Stimulated activated CD8-positive, alpha-beta memory T cell treated with anti-CD3 and anti-CD28 coated beads, Interleukin-15, amount 100 ng/mL, for 4 hours (primary cell): ENCODE measurements around the gene AQP6.
A peak's percentile ranks its signal among the peaks of the same experiment; 100 is the strongest.
"Not testable (repeated sequence)": the region's sequence is repeated elsewhere in the genome, so short reads cannot be mapped to it uniquely, and the experiment has no call there.

Experiments
- DNase-seq, 2 donors: peaks; one replicate each; pipeline ENCODE4 v3.0.0-alpha.2; 2020; ENCODE audit warnings: low read depth in 2 of 2

The AQP6 gene

DNA sequence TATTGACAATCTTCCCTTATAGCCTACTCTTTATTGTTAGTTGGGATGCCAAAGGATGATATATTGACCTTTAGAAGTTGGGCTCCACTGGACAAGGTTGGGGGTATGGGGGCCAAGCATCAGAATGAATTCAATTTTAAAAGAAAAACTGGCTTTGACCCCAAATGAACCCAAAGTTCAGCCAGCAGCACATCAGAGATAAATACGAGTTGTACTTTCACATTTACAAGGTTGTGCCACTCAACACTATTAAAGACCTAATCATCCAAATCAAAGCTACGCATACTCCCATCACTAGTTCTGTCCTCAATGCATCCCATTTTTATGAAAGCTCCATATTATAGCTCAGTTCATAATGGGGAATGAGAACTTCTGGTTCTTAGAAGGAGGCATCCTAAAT is 16.7 kb downstream of the AQP6 start:
- not testable (repeated sequence) for DNase-seq

DNA sequence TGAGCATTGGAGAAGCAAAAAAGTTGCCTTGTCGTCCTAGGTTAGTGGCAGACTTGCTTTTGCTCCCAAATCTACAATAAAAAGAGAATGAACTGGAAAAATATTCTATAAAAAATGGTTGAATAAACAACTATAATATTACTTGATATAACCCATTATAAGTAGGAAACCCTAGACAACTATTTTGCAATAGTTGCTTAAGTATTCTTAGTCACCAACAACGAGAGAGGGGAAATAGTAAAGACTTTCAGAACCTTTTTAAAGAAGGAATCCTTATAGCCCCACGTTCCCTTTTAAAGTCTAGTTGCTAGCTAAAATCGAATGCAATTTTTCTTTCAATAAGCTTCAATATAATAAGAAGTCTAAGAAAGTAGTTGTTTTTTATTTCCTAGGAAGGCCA is 17.5 kb downstream of the AQP6 start:
- no peak for DNase-seq

DNA sequence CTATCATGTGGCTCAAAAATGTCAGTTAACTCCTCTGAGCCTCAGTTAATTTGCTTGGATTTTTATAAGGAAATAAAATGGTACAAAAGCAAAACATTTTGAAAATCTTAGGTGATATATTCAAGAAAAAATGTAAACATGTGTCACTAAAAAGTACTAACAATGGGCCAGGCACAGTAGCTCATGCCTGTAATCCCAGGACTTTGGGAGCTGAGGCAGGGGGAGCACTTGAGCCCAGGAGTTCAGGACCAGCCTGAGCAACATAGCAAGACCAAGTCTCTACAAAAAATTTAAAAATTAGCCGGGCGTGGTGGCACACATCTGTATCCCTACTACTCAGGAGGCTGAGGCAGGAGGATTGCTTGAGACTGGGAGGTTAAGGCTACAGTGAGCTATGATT is 25.7 kb downstream of the AQP6 start:
- no peak for DNase-seq

DNA sequence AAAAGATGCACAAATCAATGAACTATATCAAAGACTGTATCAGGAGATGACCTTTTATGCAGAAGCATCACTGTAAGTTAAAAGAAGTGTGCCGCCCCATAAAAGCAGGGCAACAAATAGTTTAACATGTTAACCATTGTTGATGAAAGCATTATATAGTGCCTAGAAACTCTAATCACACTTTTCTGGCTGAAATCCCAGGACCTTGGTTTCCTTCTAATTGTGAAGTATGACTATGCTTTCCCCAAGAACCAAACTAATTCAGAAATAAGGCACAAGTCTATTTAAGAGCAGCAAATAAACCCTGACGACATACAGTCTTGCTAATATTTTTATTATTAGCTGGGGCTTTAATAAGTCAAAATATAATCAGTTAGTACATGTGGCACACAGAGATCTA is 30.8 kb downstream of the AQP6 start:
- no peak for DNase-seq

DNA sequence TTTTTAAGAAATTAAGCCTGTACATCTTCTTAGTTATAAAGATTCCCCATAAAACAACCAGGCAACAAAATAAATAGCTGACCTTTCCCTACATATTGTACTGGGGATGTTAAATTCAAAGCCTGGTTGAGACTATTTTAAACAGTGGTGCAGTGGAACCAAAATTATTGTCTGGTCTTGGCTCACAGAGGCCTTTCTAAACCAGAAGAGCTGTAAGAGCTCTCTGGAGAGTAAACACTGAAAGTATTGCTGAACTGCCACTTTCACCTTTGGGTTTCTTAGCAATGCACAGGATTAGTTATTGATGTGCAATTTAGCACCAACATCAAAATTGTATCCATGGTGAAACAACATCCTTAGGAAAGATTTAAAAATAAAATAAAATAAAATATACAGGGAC is 31.9 kb downstream of the AQP6 start:
- DNase-seq, result no peak

DNA sequence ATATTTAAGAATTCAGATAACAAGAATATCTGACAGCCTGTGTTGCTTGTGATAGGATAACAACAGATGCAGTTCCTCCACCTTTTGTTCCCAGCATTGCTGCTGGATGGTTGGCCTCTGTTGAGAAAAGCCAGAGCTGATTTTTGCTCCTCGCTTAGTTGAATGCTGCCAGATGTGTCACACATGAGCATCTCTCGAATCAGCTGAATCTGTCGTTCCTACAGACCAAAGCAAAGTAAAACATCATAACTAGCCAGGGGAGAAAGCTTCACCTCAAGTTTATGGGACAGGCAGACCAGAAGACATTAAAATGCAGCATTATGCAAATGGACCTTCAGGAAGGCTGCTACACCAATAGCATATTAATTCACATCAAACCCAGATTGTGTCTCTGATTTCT is 32.4 kb downstream of the AQP6 start:
- DNase-seq, result no peak

DNA sequence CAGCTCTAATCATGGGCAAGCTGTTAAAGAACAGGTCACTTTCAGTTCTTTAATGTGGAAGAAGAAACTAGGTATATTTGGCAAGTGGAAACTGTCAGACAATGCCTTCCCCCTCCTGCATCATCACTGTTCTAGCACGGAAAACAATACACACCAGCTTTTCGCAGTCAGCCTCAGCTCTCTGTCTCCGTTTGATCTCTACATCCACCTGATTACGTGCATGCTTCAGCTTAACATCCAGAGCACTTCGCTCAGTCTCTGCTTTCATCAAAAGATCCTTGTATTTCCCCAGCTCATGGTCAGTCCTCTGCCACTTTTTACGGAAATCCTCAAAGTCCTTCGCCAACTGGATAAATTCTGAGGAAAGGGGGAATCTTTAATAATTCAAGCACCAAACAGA is 33.5 kb downstream of the AQP6 start:
- no peak for DNase-seq

DNA sequence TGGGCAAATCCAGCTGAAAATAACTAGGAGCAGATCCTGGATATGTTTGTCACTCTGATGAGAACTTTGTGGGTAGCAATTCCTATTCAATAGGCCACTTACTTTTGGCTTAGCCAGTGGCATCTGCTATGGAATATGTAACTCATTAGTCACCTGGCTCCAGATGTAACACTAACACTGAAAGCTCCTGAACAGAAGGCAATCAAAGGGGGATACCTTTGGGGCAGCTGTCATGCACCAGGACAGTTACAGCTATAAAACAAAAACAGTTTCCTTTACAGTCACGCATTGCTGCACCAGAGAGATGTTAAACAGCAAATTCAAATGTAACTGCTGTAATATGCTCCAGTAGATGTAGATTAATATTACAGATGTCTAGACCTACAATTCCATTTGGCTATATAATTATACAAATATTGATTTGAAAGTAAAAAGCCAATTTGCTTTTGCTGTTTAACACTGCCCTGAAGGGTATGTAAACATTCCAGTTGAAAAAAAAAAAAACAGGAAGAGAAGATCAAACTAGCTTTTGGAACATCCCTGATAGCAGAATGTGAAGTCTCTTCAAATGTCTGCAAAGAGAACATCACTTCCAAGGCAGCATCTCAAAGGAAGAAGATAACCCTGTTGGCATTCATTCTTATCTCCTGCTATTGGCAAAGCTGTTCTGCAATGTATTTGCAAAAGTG is 34.2 kb downstream of the AQP6 start:
- DNase-seq, result no peak

DNA sequence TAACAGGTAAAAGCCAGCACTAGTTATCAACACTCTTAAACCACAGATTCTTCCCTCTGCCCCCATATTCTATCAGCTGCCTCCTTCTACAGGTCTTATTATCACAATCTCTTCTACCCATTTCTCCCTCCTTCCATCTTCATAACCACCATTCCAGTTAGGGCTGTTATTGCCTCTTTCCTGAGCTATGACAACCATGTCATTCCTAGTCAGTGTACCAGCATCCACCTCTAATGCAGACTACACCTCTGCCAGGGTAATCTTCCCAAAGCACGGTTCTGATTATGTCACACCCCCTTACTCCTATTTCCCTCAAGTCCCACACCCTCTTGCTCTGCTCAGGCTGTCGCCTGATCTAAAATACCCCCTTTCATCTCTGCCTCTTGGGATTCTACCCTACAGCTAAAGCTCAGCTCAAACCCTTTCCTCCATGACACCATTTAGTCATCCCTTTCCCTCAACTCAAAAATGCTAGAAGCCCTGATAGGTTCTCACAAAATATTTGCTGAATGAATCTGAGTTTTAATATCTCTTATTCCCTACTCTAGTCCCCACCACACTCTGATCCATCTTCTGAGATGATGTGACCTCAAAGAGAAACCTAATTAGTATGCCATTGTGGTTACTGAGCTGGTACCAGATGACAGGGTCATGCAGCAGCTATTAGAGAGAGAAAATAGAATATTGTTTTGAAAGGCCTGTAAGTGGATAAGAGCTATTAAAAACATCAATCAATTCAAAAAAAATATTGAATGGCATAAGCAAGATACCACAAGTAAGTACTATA is 40.8 kb downstream of the AQP6 start:
- no peak for DNase-seq

DNA sequence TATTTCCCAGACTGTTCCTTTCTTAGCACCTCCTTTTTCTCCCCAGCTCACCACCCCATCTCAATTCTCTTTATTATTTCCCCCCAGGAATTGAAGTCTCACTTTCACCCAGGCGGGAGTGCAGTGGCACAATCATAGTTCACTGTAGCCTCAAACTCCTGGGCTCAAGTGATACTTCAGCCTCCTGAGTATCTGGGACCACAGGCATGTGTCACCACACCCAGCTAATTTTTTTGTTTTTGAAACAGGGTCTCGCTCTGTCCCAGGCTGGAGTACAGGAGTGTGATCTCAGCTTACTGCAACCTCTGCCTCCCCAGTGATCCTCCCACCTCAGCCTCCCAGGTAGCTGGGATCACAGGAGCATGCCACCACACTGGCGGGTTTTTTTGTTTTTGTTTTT is 41.6 kb downstream of the AQP6 start:
- no peak for DNase-seq

DNA sequence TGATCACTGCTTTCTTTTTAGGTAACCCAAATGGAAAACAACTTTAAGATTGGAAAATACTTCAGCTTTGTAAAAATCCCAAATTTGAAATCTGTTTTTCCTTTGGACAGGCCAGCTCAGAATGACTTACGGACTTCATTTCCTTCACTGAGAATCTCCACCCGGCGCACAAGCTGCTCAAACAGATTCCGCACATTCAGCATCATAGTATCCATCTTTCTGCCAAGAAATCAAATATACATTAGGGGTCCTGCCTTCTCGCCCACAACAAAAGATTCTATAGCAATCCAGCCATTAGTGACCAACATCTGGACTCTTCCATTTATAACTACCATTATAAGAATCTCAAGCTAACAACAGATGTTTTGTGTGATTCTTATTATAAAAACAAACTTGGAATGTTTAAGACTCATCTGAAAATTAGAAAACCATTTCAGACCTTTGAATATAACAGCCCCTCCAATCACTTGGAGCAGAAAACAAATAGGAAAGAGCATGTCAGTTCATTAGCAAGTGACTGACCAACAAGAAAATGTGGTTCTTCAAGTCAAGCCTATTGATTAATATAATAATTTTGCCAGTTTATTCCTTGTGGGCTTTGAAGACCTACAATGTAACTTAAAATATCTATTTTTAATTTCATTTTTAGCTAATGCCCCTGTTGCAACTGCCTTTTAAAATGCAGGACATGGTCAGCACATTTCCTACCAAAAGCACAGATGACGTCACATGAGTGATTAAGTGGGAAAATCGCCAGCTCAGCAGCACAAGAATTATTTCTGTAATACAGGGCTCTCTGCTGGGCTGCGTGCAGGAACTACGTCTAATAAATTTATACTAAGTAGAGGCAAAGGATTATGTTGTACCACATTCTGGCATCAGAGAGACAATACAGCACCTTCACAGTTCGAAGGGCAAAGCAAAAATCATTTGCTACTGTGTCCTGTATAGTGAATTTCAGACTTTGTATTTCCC is 44.0 kb downstream of the AQP6 start:
- no peak for DNase-seq

DNA sequence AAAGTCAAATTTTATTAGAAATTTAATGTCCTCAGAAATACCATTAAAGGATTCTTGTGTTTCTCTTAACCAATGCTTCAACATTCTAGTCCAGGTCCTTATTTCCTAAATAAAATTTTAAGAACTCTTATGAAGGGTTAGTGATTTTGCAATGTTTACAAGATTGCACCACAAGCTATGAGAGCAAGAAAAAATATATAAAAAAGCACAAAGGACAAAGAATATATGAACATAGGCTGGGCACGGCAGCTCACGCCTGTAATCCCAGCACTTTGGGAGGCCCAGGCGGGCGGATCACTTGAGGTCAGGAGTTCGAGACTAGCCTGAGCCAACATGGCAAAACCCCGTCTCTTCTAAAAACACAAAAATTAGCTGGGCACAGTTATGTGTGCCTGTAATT is 44.9 kb downstream of the AQP6 start:
- DNase-seq, result no peak

DNA sequence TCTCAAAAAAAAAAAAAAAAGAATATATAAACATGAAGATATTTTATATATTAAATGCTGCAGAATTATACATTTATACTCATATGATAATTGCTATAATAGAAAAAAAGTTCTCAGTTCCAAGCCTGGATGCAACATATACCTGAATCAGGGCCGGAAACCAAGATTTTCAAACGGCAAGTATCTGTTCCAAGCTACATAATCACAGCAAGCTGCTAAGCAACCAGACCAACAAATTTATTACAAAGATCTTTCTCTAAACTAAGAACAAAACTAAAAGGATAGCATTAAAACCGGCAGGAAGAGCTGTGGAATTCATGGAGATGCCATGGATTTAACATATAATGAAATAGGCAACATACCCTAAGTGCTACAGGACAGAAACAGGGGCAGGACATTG is 45.4 kb downstream of the AQP6 start:
- no peak for DNase-seq

DNA sequence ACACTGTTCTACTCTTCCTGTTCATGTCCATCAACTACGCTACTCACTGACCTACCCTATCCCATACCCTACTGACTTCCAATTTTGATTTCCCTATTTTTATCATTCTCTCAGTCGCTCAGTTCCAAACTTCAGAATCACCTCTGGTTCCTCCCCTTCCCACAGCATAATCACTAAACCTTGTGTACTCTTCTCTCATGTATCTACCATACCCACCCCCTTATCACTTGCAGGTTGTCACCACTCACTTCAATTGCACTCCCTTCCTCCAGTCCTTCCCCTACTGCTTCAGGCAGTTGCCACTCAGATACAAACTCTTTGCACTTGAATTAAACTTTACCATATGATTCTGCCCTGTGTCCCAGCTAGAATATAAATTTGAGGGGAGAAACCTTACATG is 46.2 kb downstream of the AQP6 start:
- no peak for DNase-seq

DNA sequence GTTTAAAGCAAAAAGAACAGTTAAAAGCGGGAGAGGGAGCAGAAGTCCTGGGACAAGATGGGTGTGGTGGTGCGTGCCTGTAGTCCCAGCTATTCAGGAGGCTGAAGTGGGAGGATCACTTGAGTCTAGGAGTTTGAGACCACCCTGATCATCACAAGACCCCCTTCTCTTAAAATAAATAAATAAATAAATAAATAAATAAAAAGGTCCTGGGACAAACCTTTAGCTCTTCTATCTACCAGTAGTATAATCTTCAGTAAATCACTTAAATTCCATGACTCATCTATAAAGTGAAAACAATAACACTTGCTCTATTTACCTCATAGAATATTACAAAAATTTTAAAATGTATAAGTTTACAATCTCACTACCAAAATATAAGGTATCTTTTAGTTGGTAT is 46.8 kb downstream of the AQP6 start:
- no peak for DNase-seq

DNA sequence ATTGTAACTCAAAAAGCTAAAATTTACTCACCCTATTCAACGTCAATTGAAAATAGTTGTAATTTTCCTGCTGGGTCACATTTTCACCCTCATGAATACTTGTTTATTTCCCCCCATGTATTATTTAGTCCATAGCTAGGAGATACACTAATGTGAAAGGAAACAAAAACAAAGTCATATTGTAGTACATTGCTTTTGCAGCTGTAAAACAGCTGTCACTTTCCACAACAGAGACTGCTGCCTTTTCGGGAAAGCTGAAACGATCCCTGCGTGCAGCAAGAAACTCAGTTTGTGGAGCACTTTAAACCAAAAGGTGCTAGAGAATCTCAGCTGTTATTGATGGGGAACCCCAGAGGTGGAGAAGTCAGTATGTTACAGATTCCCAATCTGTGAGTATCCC is 48.3 kb downstream of the AQP6 start:
- no peak for DNase-seq

DNA sequence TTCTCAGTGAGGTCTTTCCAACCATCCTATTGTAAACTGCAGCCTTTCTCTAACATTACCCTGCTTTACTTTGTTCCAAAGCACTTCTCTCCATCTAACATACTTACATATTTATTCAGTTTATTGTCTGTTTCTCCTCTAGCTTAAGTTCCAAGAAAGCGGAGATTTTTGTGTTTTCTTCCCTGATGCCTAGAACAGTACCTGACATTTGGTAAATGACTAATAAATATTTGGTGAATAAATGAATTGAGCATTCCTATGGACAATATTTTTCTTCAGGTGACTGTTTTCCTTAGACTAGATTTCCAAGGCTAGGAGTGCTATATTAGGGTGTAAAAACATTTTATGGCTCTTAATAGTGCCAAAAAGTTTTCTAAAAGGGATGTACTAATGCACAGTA is 50.2 kb downstream of the AQP6 start:
- no peak for DNase-seq

DNA sequence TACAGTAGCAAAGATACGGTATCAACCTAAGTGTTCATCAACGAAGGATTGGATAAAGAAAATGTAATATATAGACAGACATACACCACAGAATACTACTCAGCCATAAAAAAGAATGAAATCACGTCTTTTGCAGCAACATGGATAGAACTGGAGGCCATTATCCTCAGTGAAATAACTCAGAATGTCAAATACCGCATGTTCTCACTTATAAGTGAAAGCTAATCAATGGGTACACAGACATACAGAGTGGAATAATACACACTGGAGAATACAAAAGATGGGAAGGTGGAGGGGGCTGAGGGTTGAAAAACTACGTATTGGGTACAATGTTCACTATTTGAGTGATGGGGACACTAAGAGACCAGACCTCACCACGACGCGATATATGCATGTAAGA is 51.5 kb downstream of the AQP6 start:
- DNase-seq, result no peak

DNA sequence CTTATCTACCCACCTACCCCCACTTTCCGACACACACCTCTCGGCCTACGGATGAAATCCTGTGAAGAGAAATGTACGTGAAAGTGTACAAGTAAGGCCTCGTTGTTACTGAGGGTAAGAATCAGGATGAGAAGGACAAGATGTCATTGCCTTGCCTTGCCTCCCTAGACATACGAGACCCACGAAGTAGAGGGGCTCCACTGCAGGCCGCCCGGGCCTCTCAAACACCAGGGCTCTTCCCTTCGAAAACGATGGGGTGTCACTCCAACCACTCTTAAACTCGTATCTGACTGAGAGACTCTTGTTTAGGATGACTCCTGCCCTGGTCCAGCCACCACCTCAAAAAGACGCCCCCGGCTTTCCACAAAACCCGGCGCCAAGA is 52.0 kb downstream of the AQP6 start:
- DNase-seq, result no peak

DNA sequence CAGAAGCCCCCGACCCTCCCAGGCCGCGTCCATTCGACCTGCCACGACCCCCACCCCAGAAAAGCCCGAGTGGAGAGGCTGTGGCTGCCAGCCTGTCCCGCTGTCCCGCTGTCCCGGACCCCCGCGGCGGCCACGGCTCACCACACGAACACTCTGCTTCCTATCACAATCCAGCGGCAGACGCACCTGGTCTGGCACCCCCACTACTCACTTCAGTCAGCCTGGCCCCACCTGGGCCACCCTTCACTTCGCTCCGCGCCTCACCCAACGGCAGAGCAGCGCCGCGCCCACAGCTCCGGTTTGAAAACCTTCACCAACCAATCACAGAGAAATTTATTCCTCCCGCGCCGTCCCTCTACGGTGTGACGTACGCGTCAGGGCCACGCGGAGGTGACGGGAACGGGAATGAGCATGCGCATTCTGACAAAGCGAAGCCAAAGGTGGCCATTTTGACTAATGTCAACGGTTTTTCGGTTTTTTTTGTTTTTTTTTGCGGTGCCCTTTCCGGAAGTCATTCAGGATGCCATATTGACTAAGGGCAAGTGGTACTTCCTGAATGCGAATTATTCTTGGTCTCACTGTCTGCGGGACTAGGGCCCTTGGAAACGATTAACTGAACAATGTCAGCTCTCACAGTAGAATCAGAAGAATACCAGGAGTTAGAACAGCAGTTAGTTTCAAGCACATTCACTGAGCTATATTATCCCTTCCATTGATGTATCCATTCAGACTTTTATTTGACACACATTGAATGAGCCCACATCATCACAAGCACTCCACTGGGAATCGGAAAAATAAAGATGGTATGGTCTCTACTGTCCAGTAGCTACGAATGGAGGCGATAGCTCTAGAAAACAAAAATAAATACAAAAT is 52.7 kb downstream of the AQP6 start, which contains the start of gene RACGAP1:
RACGAP1 (minus strand) TSS at position 308 of the 873 bp plus-strand sequence. CDS start 8,779 bp downstream, outside the sequence.
- DNase-seq, result peak; percentile 88 to 95

DNA sequence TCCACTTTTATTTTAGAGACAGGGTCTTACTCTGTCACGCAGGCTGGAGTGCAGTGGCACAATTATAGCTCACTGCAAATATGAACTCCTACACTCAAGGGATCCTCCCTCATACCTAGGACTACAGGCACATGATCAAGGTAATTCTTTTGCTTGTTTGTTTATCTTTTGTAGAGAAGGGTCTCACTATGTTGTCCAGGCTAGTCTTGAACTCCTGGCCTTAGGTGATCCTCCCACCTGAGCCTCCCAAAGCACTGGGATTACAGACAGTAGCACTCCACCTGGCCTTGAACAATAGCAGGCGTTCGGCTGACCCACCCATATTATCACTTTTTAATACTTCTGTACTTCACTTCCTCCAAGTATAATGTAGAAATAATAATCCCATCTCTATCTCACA is 53.9 kb downstream of the AQP6 start:
- DNase-seq, result no peak
